Breast epithelium (tissue), 3 donors: ENCODE results near the gene HUS1B.

Experiments
- CTCF ChIP-seq, 3 donors: fragments of 450-650 bp; IDR thresholded peaks; one replicate each; pipeline ENCODE4 v1.5.1; 2016 to 2017; ENCODE audit warnings: antibody characterized with exemption in 3 of 3, mild to moderate bottlenecking in 3 of 3, moderate library complexity in 3 of 3
- POLR2AphosphoS5 ChIP-seq, 3 donors: sonication (generic); formaldehyde crosslinking; IDR thresholded peaks; one replicate each; pipeline ENCODE4 v1.6.1; 2017; ENCODE audit warnings: antibody characterized with exemption in 3 of 3

GRCh38 chr6:680666-681340, 23.9 kb upstream of the HUS1B start:
- TF ChIP-seq CTCF (IDR thresholded peaks at IDR 0.05) (no peak), POLR2AphosphoS5 (IDR thresholded peaks at IDR 0.05) (no peak)
